HEK293 (cell line): ENCODE results near the gene PGP.

Experiments
- AEBP2 ChIP-seq: fragments of 450-650 bp; formaldehyde crosslinking; IDR thresholded peaks from 2 replicates; pipeline ENCODE4 v1.5.1; 2016; ENCODE audit warnings: missing biosample characterization, missing genetic modification characterization, borderline replicate concordance
- OSR2 ChIP-seq: fragments of 450-650 bp; formaldehyde crosslinking; IDR thresholded peaks from 2 replicates; pipeline ENCODE4 v1.5.1; 2016; ENCODE audit warnings: missing biosample characterization, missing genetic modification characterization
- PRDM6 ChIP-seq: fragments of 450-650 bp; formaldehyde crosslinking; IDR thresholded peaks from 2 replicates; pipeline ENCODE4 v1.5.1; 2017; ENCODE audit warnings: missing biosample characterization, missing genetic modification characterization
- SCRT1 ChIP-seq: fragments of 450-650 bp; formaldehyde crosslinking; IDR thresholded peaks from 2 replicates; pipeline ENCODE4 v1.5.1; 2016; ENCODE audit warnings: missing biosample characterization, missing genetic modification characterization, borderline replicate concordance
- SP7 ChIP-seq: fragments of 450-650 bp; formaldehyde crosslinking; IDR thresholded peaks from 2 replicates; pipeline ENCODE4 v1.5.1; 2016; ENCODE audit warnings: missing biosample characterization, missing genetic modification characterization
- YY1 ChIP-seq: fragments of 450-650 bp; formaldehyde crosslinking; IDR thresholded peaks from 2 replicates; pipeline ENCODE4 v1.5.1; 2018; ENCODE audit warnings: missing biosample characterization, missing genetic modification characterization
- ZBTB17 ChIP-seq: fragments of 450-650 bp; formaldehyde crosslinking; IDR thresholded peaks from 2 replicates; pipeline ENCODE4 v1.5.1; 2016; ENCODE audit warnings: missing biosample characterization, missing genetic modification characterization
- ZBTB20 ChIP-seq: fragments of 450-650 bp; formaldehyde crosslinking; IDR thresholded peaks from 2 replicates; pipeline ENCODE4 v1.5.1; 2016; ENCODE audit warnings: missing biosample characterization, missing genetic modification characterization
- ZBTB26 ChIP-seq: fragments of 450-650 bp; formaldehyde crosslinking; optimal IDR thresholded peaks from 2 replicates; pipeline ENCODE3; 2016; ENCODE audit warnings: missing biosample characterization, mild to moderate bottlenecking, missing genetic modification characterization
- ZFHX2 ChIP-seq: fragments of 450-650 bp; formaldehyde crosslinking; conservative IDR thresholded peaks from 2 replicates; pipeline ENCODE4 v1.5.1; 2016; ENCODE audit warnings: missing biosample characterization, missing genetic modification characterization
- ZFP37 ChIP-seq: fragments of 450-650 bp; formaldehyde crosslinking; IDR thresholded peaks from 2 replicates; pipeline ENCODE4 v1.5.1; 2016; ENCODE audit warnings: missing biosample characterization, missing genetic modification characterization
- ZFP69B ChIP-seq: fragments of 450-650 bp; formaldehyde crosslinking; IDR thresholded peaks from 2 replicates; pipeline ENCODE4 v1.5.1; 2016; ENCODE audit warnings: missing biosample characterization, missing genetic modification characterization
- ZNF157 ChIP-seq: fragments of 450-650 bp; formaldehyde crosslinking; IDR thresholded peaks from 2 replicates; pipeline ENCODE4 v1.5.1; 2016; ENCODE audit warnings: missing biosample characterization, missing genetic modification characterization
- ZNF174 ChIP-seq: fragments of 450-650 bp; formaldehyde crosslinking; IDR thresholded peaks from 2 replicates; pipeline ENCODE4 v1.5.0; 2017; ENCODE audit warnings: missing biosample characterization, mild to moderate bottlenecking, missing genetic modification characterization
- ZNF175 ChIP-seq: fragments of 450-650 bp; formaldehyde crosslinking; IDR thresholded peaks from 2 replicates; pipeline ENCODE4 v1.5.1; 2016; ENCODE audit warnings: missing biosample characterization, missing genetic modification characterization
- ZNF248 ChIP-seq: fragments of 450-650 bp; formaldehyde crosslinking; IDR thresholded peaks from 2 replicates; pipeline ENCODE4 v1.5.1; 2017; ENCODE audit warnings: missing biosample characterization, missing genetic modification characterization
- ZNF426 ChIP-seq: fragments of 450-650 bp; formaldehyde crosslinking; IDR thresholded peaks from 2 replicates; pipeline ENCODE4 v1.5.1; 2017; ENCODE audit warnings: missing biosample characterization, missing genetic modification characterization, mild to moderate bottlenecking, inconsistent platforms, moderate library complexity
- ZNF510 ChIP-seq: fragments of 450-650 bp; formaldehyde crosslinking; IDR thresholded peaks from 2 replicates; pipeline ENCODE4 v1.5.1; 2018; ENCODE audit warnings: mild to moderate bottlenecking, missing genetic modification characterization, missing biosample characterization; ENCODE audit not compliant: insufficient replicate concordance
- ZNF514 ChIP-seq: fragments of 450-650 bp; formaldehyde crosslinking; IDR thresholded peaks from 2 replicates; pipeline ENCODE4 v1.5.1; 2016; ENCODE audit warnings: missing biosample characterization, missing genetic modification characterization
- ZNF529 ChIP-seq: fragments of 450-650 bp; formaldehyde crosslinking; IDR thresholded peaks from 2 replicates; pipeline ENCODE4 v1.5.1; 2017; ENCODE audit warnings: missing genetic modification characterization, missing biosample characterization; ENCODE audit not compliant: insufficient replicate concordance
- ZNF560 ChIP-seq: fragments of 450-650 bp; formaldehyde crosslinking; IDR thresholded peaks from 2 replicates; pipeline ENCODE4 v1.5.1; 2017; ENCODE audit warnings: missing biosample characterization, missing genetic modification characterization, borderline replicate concordance
- ZNF585B ChIP-seq: fragments of 450-650 bp; formaldehyde crosslinking; IDR thresholded peaks from 2 replicates; pipeline ENCODE4 v1.5.1; 2016; ENCODE audit warnings: missing biosample characterization, missing genetic modification characterization
- ZNF639 ChIP-seq: fragments of 450-650 bp; formaldehyde crosslinking; IDR thresholded peaks from 2 replicates; pipeline ENCODE4 v1.5.1; 2016; ENCODE audit warnings: missing biosample characterization, missing genetic modification characterization
- ZNF654 ChIP-seq: fragments of 450-650 bp; formaldehyde crosslinking; IDR thresholded peaks from 2 replicates; pipeline ENCODE4 v1.5.1; 2016; ENCODE audit warnings: low read depth, missing biosample characterization, missing genetic modification characterization
- ZNF658 ChIP-seq: fragments of 450-650 bp; formaldehyde crosslinking; IDR thresholded peaks from 2 replicates; pipeline ENCODE4; 2016; ENCODE audit warnings: missing biosample characterization, missing genetic modification characterization
- ZNF76 ChIP-seq: fragments of 450-650 bp; formaldehyde crosslinking; IDR thresholded peaks from 2 replicates; pipeline ENCODE4; 2016; ENCODE audit warnings: low read depth, missing biosample characterization, missing genetic modification characterization, borderline replicate concordance
- TF ChIP-seq, protein P1 (sequence below): fragments of 450-650 bp; IDR thresholded peaks from 2 replicates; pipeline ENCODE4 v1.5.1; 2018; ENCODE audit warnings: missing biosample characterization, missing genetic modification characterization
- TF ChIP-seq, protein P2 (sequence below): fragments of 450-650 bp; formaldehyde crosslinking; IDR thresholded peaks from 2 replicates; pipeline ENCODE4 v1.5.1; 2016; ENCODE audit warnings: missing biosample characterization, missing genetic modification characterization
- TF ChIP-seq, protein P3 (sequence below): fragments of 450-650 bp; formaldehyde crosslinking; IDR thresholded peaks from 2 replicates; pipeline ENCODE4 v1.5.1; 2017; ENCODE audit warnings: missing biosample characterization, missing genetic modification characterization

PGP gene

GRCh38 chr16:2205104-2205966 lies 9.3 kb downstream of the PGP start, which contains the start of gene MLST8 (continued):
- no peak for TF ChIP-seq ZNF514 (tag by site-specific recombination)
- TF ChIP-seq ZBTB26 (tag by site-specific recombination), result peak; percentile 83
- no peak for TF ChIP-seq SCRT1 (tag by site-specific recombination)
- no peak for TF ChIP-seq ZNF175 (tag by site-specific recombination)
- no peak for TF ChIP-seq ZNF157
- TF ChIP-seq OSR2 (tag by site-specific recombination), result peak; percentile 12; the same call in 1 of the 2 replicates
- TF ChIP-seq SP7, result peak; percentile 70; the same call in 1 of the 2 replicates
- no peak for TF ChIP-seq ZNF426 (tag by site-specific recombination)
- peak; percentile 78 for TF ChIP-seq ZFP69B
- TF ChIP-seq ZNF585B (tag by site-specific recombination), result no peak
- no peak for TF ChIP-seq ZNF560 (tag by site-specific recombination)
- TF ChIP-seq ZNF174 (tag by site-specific recombination), result no peak
- TF ChIP-seq PRDM6 (tag by site-specific recombination), result no peak
- TF ChIP-seq ZFP37 (tag by site-specific recombination), result no peak; the same call in 1 of the 2 replicates
- TF ChIP-seq ZFHX2 (tag by site-specific recombination), result peak; percentile 96
- no peak for TF ChIP-seq ZNF529
- no peak for TF ChIP-seq AEBP2 (tag by site-specific recombination)
- TF ChIP-seq ZNF639 (tag by site-specific recombination), result peak; percentile 61
- TF ChIP-seq ZBTB17 (tag by site-specific recombination), result peak; percentile 100
- no peak for TF ChIP-seq ZNF654 (tag by site-specific recombination)
- 0 out of 2 replicates have a peak, but pooled peaks have one; percentile 9 for TF ChIP-seq YY1 (tag by site-specific recombination)
- TF ChIP-seq, protein P1, sequence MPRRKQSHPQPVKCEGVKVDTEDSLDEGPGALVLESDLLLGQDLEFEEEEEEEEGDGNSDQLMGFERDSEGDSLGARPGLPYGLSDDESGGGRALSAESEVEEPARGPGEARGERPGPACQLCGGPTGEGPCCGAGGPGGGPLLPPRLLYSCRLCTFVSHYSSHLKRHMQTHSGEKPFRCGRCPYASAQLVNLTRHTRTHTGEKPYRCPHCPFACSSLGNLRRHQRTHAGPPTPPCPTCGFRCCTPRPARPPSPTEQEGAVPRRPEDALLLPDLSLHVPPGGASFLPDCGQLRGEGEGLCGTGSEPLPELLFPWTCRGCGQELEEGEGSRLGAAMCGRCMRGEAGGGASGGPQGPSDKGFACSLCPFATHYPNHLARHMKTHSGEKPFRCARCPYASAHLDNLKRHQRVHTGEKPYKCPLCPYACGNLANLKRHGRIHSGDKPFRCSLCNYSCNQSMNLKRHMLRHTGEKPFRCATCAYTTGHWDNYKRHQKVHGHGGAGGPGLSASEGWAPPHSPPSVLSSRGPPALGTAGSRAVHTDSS (tag by site-specific recombination), result no peak; the same call in 1 of the 2 replicates
- TF ChIP-seq, protein P2, sequence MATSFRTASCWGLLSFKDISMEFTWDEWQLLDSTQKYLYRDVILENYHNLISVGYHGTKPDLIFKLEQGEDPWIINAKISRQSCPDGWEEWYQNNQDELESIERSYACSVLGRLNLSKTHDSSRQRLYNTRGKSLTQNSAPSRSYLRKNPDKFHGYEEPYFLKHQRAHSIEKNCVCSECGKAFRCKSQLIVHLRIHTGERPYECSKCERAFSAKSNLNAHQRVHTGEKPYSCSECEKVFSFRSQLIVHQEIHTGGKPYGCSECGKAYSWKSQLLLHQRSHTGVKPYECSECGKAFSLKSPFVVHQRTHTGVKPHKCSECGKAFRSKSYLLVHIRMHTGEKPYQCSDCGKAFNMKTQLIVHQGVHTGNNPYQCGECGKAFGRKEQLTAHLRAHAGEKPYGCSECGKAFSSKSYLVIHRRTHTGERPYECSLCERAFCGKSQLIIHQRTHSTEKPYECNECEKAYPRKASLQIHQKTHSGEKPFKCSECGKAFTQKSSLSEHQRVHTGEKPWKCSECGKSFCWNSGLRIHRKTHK (tag by site-specific recombination), result no peak
- TF ChIP-seq, protein P3, sequence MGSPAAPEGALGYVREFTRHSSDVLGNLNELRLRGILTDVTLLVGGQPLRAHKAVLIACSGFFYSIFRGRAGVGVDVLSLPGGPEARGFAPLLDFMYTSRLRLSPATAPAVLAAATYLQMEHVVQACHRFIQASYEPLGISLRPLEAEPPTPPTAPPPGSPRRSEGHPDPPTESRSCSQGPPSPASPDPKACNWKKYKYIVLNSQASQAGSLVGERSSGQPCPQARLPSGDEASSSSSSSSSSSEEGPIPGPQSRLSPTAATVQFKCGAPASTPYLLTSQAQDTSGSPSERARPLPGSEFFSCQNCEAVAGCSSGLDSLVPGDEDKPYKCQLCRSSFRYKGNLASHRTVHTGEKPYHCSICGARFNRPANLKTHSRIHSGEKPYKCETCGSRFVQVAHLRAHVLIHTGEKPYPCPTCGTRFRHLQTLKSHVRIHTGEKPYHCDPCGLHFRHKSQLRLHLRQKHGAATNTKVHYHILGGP (tag by site-specific recombination), result no peak
- no peak for TF ChIP-seq ZBTB20 (tag by site-specific recombination)
- TF ChIP-seq ZNF76, result peak; percentile 85
- no peak for TF ChIP-seq ZNF510 (tag by site-specific recombination)
- TF ChIP-seq ZNF248 (tag by site-specific recombination), result no peak
- no peak for TF ChIP-seq ZNF658 (tag by site-specific recombination)
